ENCODE measurements around the gene TTC7B. TPM values are rescaled to one million over a fixed set of nuclear protein-coding genes. Genes with fewer than 3 reads are reported as not detected.

The TTC7B gene
- total and polyA plus RNA-seq, 10 of the 15 experiments (the other 5 are each of a cell fraction or from before 2014, with no cell fraction given), result under 0.01 to 1.1 (median 0.26) TPM; not detected in 2

DNA sequence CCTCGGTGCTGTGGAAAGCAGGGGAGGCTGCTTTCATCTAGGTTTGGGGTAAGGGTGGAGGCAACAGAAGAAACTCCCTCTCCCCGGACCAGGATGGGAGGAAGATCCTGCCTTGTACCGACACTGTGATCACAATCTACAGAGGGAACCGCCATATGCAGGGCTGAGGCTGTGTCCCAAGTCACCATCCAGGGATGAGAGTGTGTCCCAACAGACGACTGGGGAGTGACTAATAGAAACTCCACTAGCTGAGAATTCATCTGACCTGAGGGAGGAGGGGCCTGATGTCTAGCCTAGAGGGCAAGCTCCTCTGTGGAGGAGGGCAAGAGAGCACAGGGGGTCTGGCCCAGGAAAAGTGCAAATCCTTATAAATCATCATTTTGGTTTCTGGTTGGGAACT is 247.0 kb downstream of the TTC7B start (continued):
- TF ChIP-seq USF2 (IDR thresholded peaks at IDR 0.05; ENCODE audit: borderline replicate concordance, low read depth, low read length), result no peak
- TF ChIP-seq CHD1 (IDR thresholded peaks at IDR 0.05; ENCODE audit: low read depth, low read length), result no peak
- TF ChIP-seq, protein P1, sequence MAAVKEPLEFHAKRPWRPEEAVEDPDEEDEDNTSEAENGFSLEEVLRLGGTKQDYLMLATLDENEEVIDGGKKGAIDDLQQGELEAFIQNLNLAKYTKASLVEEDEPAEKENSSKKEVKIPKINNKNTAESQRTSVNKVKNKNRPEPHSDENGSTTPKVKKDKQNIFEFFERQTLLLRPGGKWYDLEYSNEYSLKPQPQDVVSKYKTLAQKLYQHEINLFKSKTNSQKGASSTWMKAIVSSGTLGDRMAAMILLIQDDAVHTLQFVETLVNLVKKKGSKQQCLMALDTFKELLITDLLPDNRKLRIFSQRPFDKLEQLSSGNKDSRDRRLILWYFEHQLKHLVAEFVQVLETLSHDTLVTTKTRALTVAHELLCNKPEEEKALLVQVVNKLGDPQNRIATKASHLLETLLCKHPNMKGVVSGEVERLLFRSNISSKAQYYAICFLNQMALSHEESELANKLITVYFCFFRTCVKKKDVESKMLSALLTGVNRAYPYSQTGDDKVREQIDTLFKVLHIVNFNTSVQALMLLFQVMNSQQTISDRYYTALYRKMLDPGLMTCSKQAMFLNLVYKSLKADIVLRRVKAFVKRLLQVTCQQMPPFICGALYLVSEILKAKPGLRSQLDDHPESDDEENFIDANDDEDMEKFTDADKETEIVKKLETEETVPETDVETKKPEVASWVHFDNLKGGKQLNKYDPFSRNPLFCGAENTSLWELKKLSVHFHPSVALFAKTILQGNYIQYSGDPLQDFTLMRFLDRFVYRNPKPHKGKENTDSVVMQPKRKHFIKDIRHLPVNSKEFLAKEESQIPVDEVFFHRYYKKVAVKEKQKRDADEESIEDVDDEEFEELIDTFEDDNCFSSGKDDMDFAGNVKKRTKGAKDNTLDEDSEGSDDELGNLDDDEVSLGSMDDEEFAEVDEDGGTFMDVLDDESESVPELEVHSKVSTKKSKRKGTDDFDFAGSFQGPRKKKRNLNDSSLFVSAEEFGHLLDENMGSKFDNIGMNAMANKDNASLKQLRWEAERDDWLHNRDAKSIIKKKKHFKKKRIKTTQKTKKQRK (IDR thresholded peaks at IDR 0.05; ENCODE audit: low read depth, low read length), result no peak
- TF ChIP-seq IRF3 (IDR thresholded peaks at IDR 0.05), result no peak
- TF ChIP-seq TBL1XR1 (IDR thresholded peaks at IDR 0.05; ENCODE audit: low read depth, low read length), result no peak
- TF ChIP-seq NBN (IDR thresholded peaks at IDR 0.05), result no peak
- no peak for TF ChIP-seq POLR2AphosphoS5 (IDR thresholded peaks at IDR 0.05; ENCODE audit: low read length)
- no peak for TF ChIP-seq BMI1 (IDR thresholded peaks at IDR 0.05; ENCODE audit: borderline replicate concordance)
- no peak for TF ChIP-seq ZNF622 (IDR thresholded peaks at IDR 0.05)
